HCT116 (cell line): Measurements from ENCODE around the gene GPR107. TPM values are rescaled to one million over a fixed set of nuclear protein-coding genes. Genes with fewer than 3 reads are reported as not detected.

ENCODE experiments used
- ATAC-seq: fragments of 200-7000 bp; cut with Tn5 transposase; 2 replicates; pipeline ENCODE4 v1.9.1; 2020; ENCODE audit warnings: mild to moderate bottlenecking, moderate library complexity
- BruUV-seq: library from RNA; stranded (reverse); fragments of 400-500 nt; replicated peaks from 2 replicates; lab custom pipeline; 2021; lab: Mats Ljungman, UMichigan
- CTCF ChIA-PET: fragments of 300-600 bp; sonication (Branson Sonifier 250); formaldehyde crosslinking; loops from one replicate; lab custom pipeline; 2021; ENCODE audit warnings: antibody characterized with exemption; lab: Charles Lee
- POLR2A ChIA-PET: fragments of 300-600, 350-600 bp; sonication (Branson Sonifier 250); formaldehyde crosslinking; loops from one replicate; lab custom pipeline; 2021; ENCODE audit warnings: antibody characterized with exemption; lab: Charles Lee
- RAD21 ChIA-PET, 2 experiments: fragments of 300-600 bp; sonication (Branson Sonifier 250); formaldehyde crosslinking; loops; one replicate each; lab custom pipeline; 2023; ENCODE audit warnings: low total read pairs in 2 of 2; ENCODE audit not compliant: uncharacterized antibody in 2 of 2, unreplicated experiment in 2 of 2, low non-redundant PET in 1 of 2; lab: Charles Lee
- DNase-seq: peaks from one replicate; pipeline ENCODE4 v3.0.0-alpha.2; 2010; ENCODE audit warnings: low read depth, low spot score
- H2AFZ ChIP-seq: fragments of 200-600 bp; shearing (Covaris generic), sonication (generic); 2 replicates; pipeline ENCODE4 v1.6.1; 2017; ENCODE audit warnings: low read depth, mixed run types, mixed read lengths, antibody characterized with exemption, low read length; ENCODE audit not compliant: poor library complexity, severe bottlenecking
- H3K27ac ChIP-seq: 2 replicates; pipeline ENCODE4 v1.5.1; 2012; ENCODE audit warnings: low read depth, low read length
- H3K27me3 ChIP-seq: fragments of 200-600 bp; sonication (generic); 2 replicates; pipeline ENCODE4 v1.6.1; 2016; ENCODE audit warnings: mixed run types, low read length, mixed read lengths; ENCODE audit not compliant: insufficient read depth
- H3K36me3 ChIP-seq, 2 experiments: fragments of 200-500 bp in 1 of 2; fragments of 200-600 bp in 1 of 2; sonication (Bioruptor generic) in 1 of 2; sonication (generic) in 1 of 2; 2 replicates each; pipeline versions ENCODE4 v1.5.1 to v1.6.1; 2014 to 2016; ENCODE audit warnings: low read length in 2 of 2, inconsistent platforms in 1 of 2, mixed read lengths in 1 of 2, mixed run types in 1 of 2; ENCODE audit not compliant: insufficient read depth in 2 of 2, control insufficient read depth in 1 of 2
- H3K4me1 ChIP-seq, 2 experiments: fragments of 200-600 bp in 1 of 2; sonication (generic) in 1 of 2; 2 replicates each; pipeline versions ENCODE4 v1.5.1 to v1.6.1; 2012 to 2017; ENCODE audit warnings: low read length in 2 of 2, inconsistent platforms in 1 of 2, mild to moderate bottlenecking in 1 of 2, mixed read lengths in 1 of 2, mixed run types in 1 of 2, moderate library complexity in 1 of 2; ENCODE audit not compliant: insufficient read depth in 2 of 2, control insufficient read depth in 1 of 2
- H3K4me2 ChIP-seq: fragments of 200-600 bp; sonication (generic); 2 replicates; pipeline ENCODE4 v1.6.1; 2017; ENCODE audit warnings: mixed run types, low read length, mixed read lengths
- H3K4me3 ChIP-seq, 2 experiments: fragments of 200-600 bp in 1 of 2; sonication (generic) in 1 of 2; replicated peaks in 1 of 2; 2 replicates each; pipeline ENCODE4 v1.5.1; 2011 to 2016; ENCODE audit warnings: low read length in 2 of 2, control low read depth in 1 of 2, low read depth in 1 of 2, mild to moderate bottlenecking in 1 of 2, mixed read lengths in 1 of 2, mixed run types in 1 of 2
- H3K79me2 ChIP-seq: fragments of 200-600 bp; sonication (generic); 2 replicates; pipeline ENCODE4 v1.6.1; 2017; ENCODE audit warnings: mild to moderate bottlenecking, mixed run types, low read length, moderate library complexity, mixed read lengths; ENCODE audit not compliant: insufficient read depth
- H3K9ac ChIP-seq: fragments of 200-600 bp; sonication (generic); 2 replicates; pipeline ENCODE4 v1.6.1; 2016; ENCODE audit warnings: low read length, mixed read lengths
- H3K9me2 ChIP-seq: fragments of 200-600 bp; sonication (generic), shearing (Covaris generic); 2 replicates; pipeline ENCODE4 v1.6.1; 2017; ENCODE audit warnings: mixed run types, mild to moderate bottlenecking, moderate library complexity; ENCODE audit not compliant: insufficient read depth
- H3K9me3 ChIP-seq, 2 experiments: fragments of 200-500 bp in 1 of 2; fragments of 200-600 bp in 1 of 2; sonication (Bioruptor generic) in 1 of 2; sonication (generic) in 1 of 2; 2 replicates each; pipeline ENCODE4 v1.6.1; 2014 to 2017; ENCODE audit warnings: low read length in 2 of 2, mixed read lengths in 2 of 2, inconsistent platforms in 1 of 2, low read depth in 1 of 2, mild to moderate bottlenecking in 1 of 2, mixed run types in 1 of 2, moderate library complexity in 1 of 2; ENCODE audit not compliant: control insufficient read depth in 1 of 2, insufficient read depth in 1 of 2
- H4K20me1 ChIP-seq: fragments of 200-600 bp; sonication (generic), shearing (Covaris generic); 2 replicates; pipeline ENCODE4 v1.6.1; 2017; ENCODE audit warnings: mixed run types, mild to moderate bottlenecking, moderate library complexity; ENCODE audit not compliant: insufficient read depth
- CBX3 ChIP-seq: IDR thresholded peaks from 2 replicates; pipeline ENCODE4 v1.6.1; 2012; ENCODE audit warnings: low read depth
- CEBPB ChIP-seq: IDR thresholded peaks from 2 replicates; pipeline ENCODE4 v1.6.1; 2012; ENCODE audit warnings: low read depth
- EGR1 ChIP-seq: IDR thresholded peaks from 2 replicates; pipeline ENCODE4 v1.6.1; 2012; ENCODE audit warnings: low read depth
- ELF1 ChIP-seq: IDR thresholded peaks from 2 replicates; pipeline ENCODE4 v1.6.1; 2012; ENCODE audit warnings: low read depth, borderline replicate concordance
- EZH2phosphoT487 ChIP-seq: fragments of 200-600 bp; IDR thresholded peaks from 2 replicates; pipeline ENCODE4 v1.6.1; 2018; ENCODE audit warnings: antibody characterized with exemption, borderline replicate concordance
- JUND ChIP-seq: IDR thresholded peaks from 2 replicates; pipeline ENCODE4 v1.6.1; 2012
- RAD21 ChIP-seq: IDR thresholded peaks from 2 replicates; pipeline ENCODE4 v1.6.1; 2012; ENCODE audit warnings: low read depth, mild to moderate bottlenecking
- SIN3A ChIP-seq: IDR thresholded peaks from 2 replicates; pipeline ENCODE4 v1.6.1; 2012; ENCODE audit warnings: low read depth
- SP1 ChIP-seq: IDR thresholded peaks from 2 replicates; pipeline ENCODE4 v1.6.1; 2012; ENCODE audit warnings: low read depth
- SRF ChIP-seq: IDR thresholded peaks from 2 replicates; pipeline ENCODE4 v1.6.1; 2012; ENCODE audit warnings: low read depth
- TCF7L2 ChIP-seq: IDR thresholded peaks from 2 replicates; pipeline ENCODE4 v1.7.0; 2011; ENCODE audit warnings: borderline replicate concordance, inconsistent platforms; ENCODE audit not compliant: insufficient read depth, insufficient read length; ENCODE audit errors: extremely low read depth
- ZFX ChIP-seq: fragments of 450-650 bp; IDR thresholded peaks from 2 replicates; pipeline ENCODE4 v1.6.1; 2017
- ZNF274 ChIP-seq: fragments of 200-500 bp; sonication (Bioruptor generic); IDR thresholded peaks from 2 replicates; pipeline ENCODE4 v1.6.1; 2014; ENCODE audit warnings: mild to moderate bottlenecking, low read depth, low read length, inconsistent platforms
- intact Hi-C: fragments of 100-400 bp; cut with micrococcal nuclease; formaldehyde crosslinking; loops from 2 replicates; pipeline ENCODE4 v1.10.0; 2022
- total RNA-seq: library from RNA; stranded (reverse); gene quantifications from one replicate; pipeline ENCODE4 v1.2.1, GENCODE V29; 2021; ENCODE audit not compliant: unreplicated experiment
- TF ChIP-seq, protein P1 (sequence below): IDR thresholded peaks from 2 replicates; pipeline ENCODE4 v1.6.1; 2012
- TF ChIP-seq, protein P2 (sequence below): IDR thresholded peaks from 2 replicates; pipeline ENCODE4 v1.6.1; 2011; ENCODE audit warnings: mild to moderate bottlenecking, low read length, moderate library complexity; ENCODE audit not compliant: insufficient replicate concordance; ENCODE audit errors: extremely low read depth
- TF ChIP-seq, protein P3 (sequence below): IDR thresholded peaks from 2 replicates; pipeline ENCODE4 v1.6.1; 2012
- TF ChIP-seq, protein P4 (sequence below), 3 experiments: fragments of 200-600 bp in 1 of 3; sonication (generic) in 1 of 3; IDR thresholded peaks in 2 of 3; conservative IDR thresholded peaks in 1 of 3; 2 replicates each; pipeline ENCODE4 v1.5.1; 2012 to 2017; ENCODE audit warnings: low read depth in 2 of 3, low read length in 2 of 3, antibody characterized with exemption in 1 of 3, borderline replicate concordance in 1 of 3, control low read depth in 1 of 3, mild to moderate bottlenecking in 1 of 3, mixed read lengths in 1 of 3, mixed run types in 1 of 3, moderate library complexity in 1 of 3; ENCODE audit not compliant: insufficient read depth in 1 of 3

The GPR107 gene
- total RNA-seq, 1 experiment from 2014 or later, result 32.5 TPM

DNA sequence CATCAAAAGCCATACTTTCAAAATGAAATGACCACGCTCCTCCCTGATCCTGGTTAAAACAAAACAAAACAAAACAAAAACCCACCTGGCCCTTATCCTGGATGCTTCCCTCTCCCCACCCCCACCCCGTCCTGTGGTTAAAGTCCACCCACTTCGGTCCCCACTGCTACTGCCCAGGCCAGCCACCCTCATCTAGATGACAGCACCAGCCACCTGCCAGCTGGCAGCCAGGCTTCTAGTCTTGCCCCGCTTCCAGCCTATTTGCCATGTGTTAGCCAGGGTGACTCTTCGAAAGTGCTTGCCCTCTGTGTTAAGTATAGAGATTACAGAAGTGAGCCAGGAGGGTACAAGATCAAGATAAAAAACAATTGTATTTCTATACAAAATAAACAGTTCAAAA lies 91.0 kb downstream of the GPR107 start:
- Histone ChIP-seq H3K27ac (no peak overlapping the region), H3K9ac (no peak overlapping the region), H3K4me1 (peaks cover 0 to under 1% of the 10 kb centered on the region in 2 experiments; a peak in 1 of 4 replicates), H3K9me3 (no peaks in the 10 kb centered on the region), H3K36me3 (no peaks in the 10 kb centered on the region), H3K79me2 (no peaks in the 10 kb centered on the region), H3K4me2 (no peak overlapping the region), H3K27me3 (peaks cover 34% of the 10 kb centered on the region), H3K4me3 (no peak overlapping the region), H2AFZ (no peak overlapping the region), H4K20me1 (no peaks in the 10 kb centered on the region)
- intact Hi-C loops, result no loop called here
- ChIA-PET CTCF (no interaction called here), RAD21 (no interaction called here), POLR2A (no interaction called here)
- DNase-seq, result no peak
- no TSS peak for BruUV-seq
- ATAC-seq, result no peak
- TF ChIP-seq CBX3 (no peak), SP1 (no peak), RAD21 (no peak), SIN3A (no peak), JUND (no peak), EGR1 (no peak), CEBPB (no peak), ZNF274 (no peak), EZH2phosphoT487 (no peak), ZFX (no peak)
- TF ChIP-seq, protein P1, sequence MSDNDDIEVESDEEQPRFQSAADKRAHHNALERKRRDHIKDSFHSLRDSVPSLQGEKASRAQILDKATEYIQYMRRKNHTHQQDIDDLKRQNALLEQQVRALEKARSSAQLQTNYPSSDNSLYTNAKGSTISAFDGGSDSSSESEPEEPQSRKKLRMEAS, result no peak
- TF ChIP-seq, all 23 proteins: peak for 0
- no peaks in the 10 kb centered on the region for H3K9me2 ChIP-seq

DNA sequence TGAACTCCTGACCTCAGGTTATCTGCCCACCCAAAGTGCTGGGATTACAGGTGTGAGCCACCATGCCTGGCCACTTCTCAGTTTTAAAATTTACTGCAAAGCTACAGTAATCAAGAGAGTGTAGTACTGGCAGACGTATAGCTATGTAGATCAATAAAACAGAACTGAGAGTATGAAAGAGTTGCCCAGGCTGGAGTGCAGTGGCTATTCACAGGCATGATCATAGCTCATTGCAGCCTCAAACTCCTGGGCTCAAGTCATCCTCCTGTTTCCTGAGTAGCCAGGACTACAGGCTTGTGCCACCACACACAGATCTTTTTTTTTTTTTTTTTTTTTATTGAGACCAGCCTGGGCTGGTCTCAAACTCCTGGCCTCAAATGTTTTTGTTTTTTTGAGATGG lies 92.0 kb downstream of the GPR107 start:
- ChIA-PET POLR2A (interaction anchor here (0.6 to 0.7 kb wide), 2 partner anchors 20 to 255 kb away, joined by 3 to 4 read pairs; no protein-coding TSS in a partner anchor), RAD21 (no interaction called here), CTCF (no interaction called here)
- Histone ChIP-seq H3K4me1 (peaks cover 2 to 10% of the 10 kb centered on the region in 2 experiments; a peak in 2 of 4 replicates), H3K4me2 (no peak overlapping the region), H3K27me3 (peaks cover 34% of the 10 kb centered on the region), H3K79me2 (no peaks in the 10 kb centered on the region), H4K20me1 (no peaks in the 10 kb centered on the region), H3K27ac (no peak overlapping the region), H3K9me2 (no peaks in the 10 kb centered on the region), H3K36me3 (no peaks in the 10 kb centered on the region), H2AFZ (no peak overlapping the region), H3K9me3 (no peaks in the 10 kb centered on the region), H3K4me3 (no peak overlapping the region), H3K9ac (no peak overlapping the region)
- intact Hi-C loops, result no loop called here
- TF ChIP-seq ZFX, result no peak
- TF ChIP-seq, protein P2, sequence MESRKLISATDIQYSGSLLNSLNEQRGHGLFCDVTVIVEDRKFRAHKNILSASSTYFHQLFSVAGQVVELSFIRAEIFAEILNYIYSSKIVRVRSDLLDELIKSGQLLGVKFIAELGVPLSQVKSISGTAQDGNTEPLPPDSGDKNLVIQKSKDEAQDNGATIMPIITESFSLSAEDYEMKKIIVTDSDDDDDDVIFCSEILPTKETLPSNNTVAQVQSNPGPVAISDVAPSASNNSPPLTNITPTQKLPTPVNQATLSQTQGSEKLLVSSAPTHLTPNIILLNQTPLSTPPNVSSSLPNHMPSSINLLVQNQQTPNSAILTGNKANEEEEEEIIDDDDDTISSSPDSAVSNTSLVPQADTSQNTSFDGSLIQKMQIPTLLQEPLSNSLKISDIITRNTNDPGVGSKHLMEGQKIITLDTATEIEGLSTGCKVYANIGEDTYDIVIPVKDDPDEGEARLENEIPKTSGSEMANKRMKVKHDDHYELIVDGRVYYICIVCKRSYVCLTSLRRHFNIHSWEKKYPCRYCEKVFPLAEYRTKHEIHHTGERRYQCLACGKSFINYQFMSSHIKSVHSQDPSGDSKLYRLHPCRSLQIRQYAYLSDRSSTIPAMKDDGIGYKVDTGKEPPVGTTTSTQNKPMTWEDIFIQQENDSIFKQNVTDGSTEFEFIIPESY, result no peak
- TF ChIP-seq, protein P3, sequence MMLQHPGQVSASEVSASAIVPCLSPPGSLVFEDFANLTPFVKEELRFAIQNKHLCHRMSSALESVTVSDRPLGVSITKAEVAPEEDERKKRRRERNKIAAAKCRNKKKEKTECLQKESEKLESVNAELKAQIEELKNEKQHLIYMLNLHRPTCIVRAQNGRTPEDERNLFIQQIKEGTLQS, result no peak
- TF ChIP-seq, protein P1, result no peak
- no peak for TF ChIP-seq JUND
- TF ChIP-seq ELF1, result no peak
- TF ChIP-seq, protein P4, sequence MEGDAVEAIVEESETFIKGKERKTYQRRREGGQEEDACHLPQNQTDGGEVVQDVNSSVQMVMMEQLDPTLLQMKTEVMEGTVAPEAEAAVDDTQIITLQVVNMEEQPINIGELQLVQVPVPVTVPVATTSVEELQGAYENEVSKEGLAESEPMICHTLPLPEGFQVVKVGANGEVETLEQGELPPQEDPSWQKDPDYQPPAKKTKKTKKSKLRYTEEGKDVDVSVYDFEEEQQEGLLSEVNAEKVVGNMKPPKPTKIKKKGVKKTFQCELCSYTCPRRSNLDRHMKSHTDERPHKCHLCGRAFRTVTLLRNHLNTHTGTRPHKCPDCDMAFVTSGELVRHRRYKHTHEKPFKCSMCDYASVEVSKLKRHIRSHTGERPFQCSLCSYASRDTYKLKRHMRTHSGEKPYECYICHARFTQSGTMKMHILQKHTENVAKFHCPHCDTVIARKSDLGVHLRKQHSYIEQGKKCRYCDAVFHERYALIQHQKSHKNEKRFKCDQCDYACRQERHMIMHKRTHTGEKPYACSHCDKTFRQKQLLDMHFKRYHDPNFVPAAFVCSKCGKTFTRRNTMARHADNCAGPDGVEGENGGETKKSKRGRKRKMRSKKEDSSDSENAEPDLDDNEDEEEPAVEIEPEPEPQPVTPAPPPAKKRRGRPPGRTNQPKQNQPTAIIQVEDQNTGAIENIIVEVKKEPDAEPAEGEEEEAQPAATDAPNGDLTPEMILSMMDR (IDR thresholded peaks at IDR 0.05 in 2 of 3, conservative IDR thresholded peaks at IDR 0.05 in 1 of 3; ENCODE audit: borderline replicate concordance in 1 of 3, insufficient read depth in 1 of 3, low read depth in 2 of 3, low read length in 2 of 3), result no peak
- TF ChIP-seq SRF, result no peak
- TF ChIP-seq TCF7L2, result no peak
- TF ChIP-seq CEBPB, result no peak
- no TSS peak for BruUV-seq
- ATAC-seq, result no peak
- DNase-seq, result no peak
